Measurements from ENCODE around the gene ARSJ. TPM values are rescaled to one million over a fixed set of nuclear protein-coding genes. Genes with fewer than 3 reads are reported as not detected.

ARSJ gene
- total RNA-seq, 4 donors from 2014 or later = 1.8 to 5.2 (median 2.8) TPM

GRCh38 chr4:113979905-113980615 lies 613 bp upstream of the ARSJ start:
- H3K9me3 ChIP-seq = no peaks in the 10 kb centered on the region
- H3K36me3 ChIP-seq = no peaks in the 10 kb centered on the region
- intact Hi-C loops (cut with DNase I; ENCODE audit: low total_unique reads) = loop anchor here (10.0 kb wide), 2 partner anchors 215 to 585 kb away; partner anchors contain the start of gene CAMK2D
- peak overlapping the region; percentile 80 to 86 (median 84) for H3K27ac ChIP-seq
- H3K4me3 ChIP-seq = peak overlapping the region; percentile 49 to 81 (median 63)
- in situ Hi-C loops (cut with MboI; ENCODE audit: low pct_ligation_motif_present in 1 of 4, low pct_unique_long_range_greater_than_20kb in 1 of 4, low sequenced_read_pairs in 3 of 4) = no loop called here
- TF ChIP-seq, protein P1, sequence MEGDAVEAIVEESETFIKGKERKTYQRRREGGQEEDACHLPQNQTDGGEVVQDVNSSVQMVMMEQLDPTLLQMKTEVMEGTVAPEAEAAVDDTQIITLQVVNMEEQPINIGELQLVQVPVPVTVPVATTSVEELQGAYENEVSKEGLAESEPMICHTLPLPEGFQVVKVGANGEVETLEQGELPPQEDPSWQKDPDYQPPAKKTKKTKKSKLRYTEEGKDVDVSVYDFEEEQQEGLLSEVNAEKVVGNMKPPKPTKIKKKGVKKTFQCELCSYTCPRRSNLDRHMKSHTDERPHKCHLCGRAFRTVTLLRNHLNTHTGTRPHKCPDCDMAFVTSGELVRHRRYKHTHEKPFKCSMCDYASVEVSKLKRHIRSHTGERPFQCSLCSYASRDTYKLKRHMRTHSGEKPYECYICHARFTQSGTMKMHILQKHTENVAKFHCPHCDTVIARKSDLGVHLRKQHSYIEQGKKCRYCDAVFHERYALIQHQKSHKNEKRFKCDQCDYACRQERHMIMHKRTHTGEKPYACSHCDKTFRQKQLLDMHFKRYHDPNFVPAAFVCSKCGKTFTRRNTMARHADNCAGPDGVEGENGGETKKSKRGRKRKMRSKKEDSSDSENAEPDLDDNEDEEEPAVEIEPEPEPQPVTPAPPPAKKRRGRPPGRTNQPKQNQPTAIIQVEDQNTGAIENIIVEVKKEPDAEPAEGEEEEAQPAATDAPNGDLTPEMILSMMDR (IDR thresholded peaks at IDR 0.05) = no peak
- no peak for TF ChIP-seq POLR2A (IDR thresholded peaks at IDR 0.05)
- 8 to 12% methylated on average over 6 to 17 of the region's 17 CpGs for WGBS, 2 donors (ENCODE audit: low coverage in 1 of 2)
- H3K27me3 ChIP-seq = peaks cover 3% of the 10 kb centered on the region
- peaks cover 0 to 20% (median 0%) of the 10 kb centered on the region in 4 donors for H3K4me1 ChIP-seq
- no peak for DNase-seq

DNA sequence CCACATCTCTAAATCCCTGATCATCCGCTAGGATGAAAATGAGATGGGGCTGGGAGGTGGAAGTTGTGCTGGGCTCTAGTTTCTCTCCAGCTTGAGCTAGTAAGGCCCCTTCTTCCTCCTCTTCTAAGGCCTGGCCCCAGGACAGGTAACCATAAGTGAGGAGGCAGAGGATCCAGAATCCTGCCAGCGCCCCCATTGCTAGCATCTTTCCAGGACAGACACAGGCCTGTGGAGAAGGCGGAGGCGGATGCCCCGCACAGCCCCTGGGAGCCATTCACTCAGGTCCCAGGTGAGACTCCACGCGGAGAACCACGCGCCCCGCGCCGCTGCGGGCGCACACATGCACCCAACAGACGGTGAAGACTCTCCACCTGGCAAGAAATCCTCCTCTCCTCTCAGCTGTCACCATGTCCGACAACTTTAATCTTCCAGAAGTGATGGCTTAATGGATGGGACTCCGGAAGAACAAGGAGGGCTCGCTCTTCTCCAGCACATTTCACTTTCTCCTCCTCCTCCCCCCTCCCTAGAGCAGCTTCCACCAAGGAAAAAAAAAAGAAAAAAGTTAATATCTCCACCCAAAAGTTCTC lies 793 bp downstream of the ARSJ start:
- H3K36me3 ChIP-seq = no peaks in the 10 kb centered on the region
- H3K27ac ChIP-seq = peak overlapping the region; percentile 80 to 86 (median 84)
- DNase-seq = no peak
- in situ Hi-C loops (cut with MboI; ENCODE audit: low pct_ligation_motif_present in 1 of 4, low pct_unique_long_range_greater_than_20kb in 1 of 4, low sequenced_read_pairs in 3 of 4) (no loop called here), intact Hi-C loops (cut with DNase I; ENCODE audit: low total_unique reads) (loop anchor here (10.0 kb wide), 1 partner anchor 584 kb away; no protein-coding TSS in a partner anchor)
- H3K4me3 ChIP-seq = peak overlapping the region; percentile 49 to 81 (median 63)
- 60 to 75% methylated on average over 1 to 18 of the region's 18 CpGs for WGBS, 2 donors (ENCODE audit: low coverage in 1 of 2)
- H3K9me3 ChIP-seq = no peaks in the 10 kb centered on the region
- TF ChIP-seq POLR2A (IDR thresholded peaks at IDR 0.05) (no peak), POLR2AphosphoS5 (IDR thresholded peaks at IDR 0.05) (no peak), EP300 (IDR thresholded peaks at IDR 0.05; ENCODE audit: low read depth) (no peak)
- TF ChIP-seq, protein P1 (IDR thresholded peaks at IDR 0.05) = no peak
- H3K27me3 ChIP-seq = peaks cover 3% of the 10 kb centered on the region
- peaks cover 0 to 20% (median 0%) of the 10 kb centered on the region in 4 donors for H3K4me1 ChIP-seq

DNA sequence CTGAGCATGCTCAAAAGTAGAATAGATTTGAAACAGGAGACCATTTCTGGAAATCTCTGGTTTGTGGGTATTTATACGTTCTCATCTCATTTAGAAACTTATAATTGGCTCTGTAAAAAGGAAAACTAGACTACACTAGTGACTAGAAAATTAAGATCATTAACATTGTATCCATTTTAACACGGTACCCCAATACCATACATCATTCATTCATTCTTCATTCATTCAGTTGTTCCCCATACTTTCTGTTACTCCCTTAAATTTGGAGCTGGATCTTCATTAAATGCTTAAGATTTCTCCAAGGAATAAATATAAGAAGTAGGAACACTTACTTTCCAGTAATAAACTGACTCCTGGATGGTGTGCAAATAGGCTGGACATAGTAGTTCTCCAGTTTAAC lies 1.3 kb downstream of the ARSJ start:
- in situ Hi-C loops (cut with MboI; ENCODE audit: low pct_ligation_motif_present in 1 of 4, low pct_unique_long_range_greater_than_20kb in 1 of 4, low sequenced_read_pairs in 3 of 4) = no loop called here
- Histone ChIP-seq H3K4me1 (peaks cover 0 to 20% (median 0%) of the 10 kb centered on the region in 4 donors), H3K36me3 (no peaks in the 10 kb centered on the region), H3K27me3 (peaks cover 1% of the 10 kb centered on the region), H3K27ac (peak overlapping the region; percentile 10 to 86 (median 82)), H3K4me3 (peak overlapping the region in 3 of 4 donors; percentile 49 to 81 (median 68)), H3K9me3 (no peaks in the 10 kb centered on the region)
- WGBS, 2 donors (ENCODE audit: low coverage in 1 of 2) = 65 to 71% methylated on average over 2 of the region's 2 CpGs
- TF ChIP-seq POLR2A (IDR thresholded peaks at IDR 0.05) (no peak), EP300 (IDR thresholded peaks at IDR 0.05; ENCODE audit: low read depth) (no peak), POLR2AphosphoS5 (IDR thresholded peaks at IDR 0.05) (no peak)
- TF ChIP-seq, protein P1 (IDR thresholded peaks at IDR 0.05) = no peak
- no peak for DNase-seq
- intact Hi-C loops (cut with DNase I; ENCODE audit: low total_unique reads) = loop anchor here (10.0 kb wide), 1 partner anchor 583 kb away; no protein-coding TSS in a partner anchor

- peak overlapping the region; percentile 10 to 86 (median 82) for H3K27ac ChIP-seq
- H3K4me3 ChIP-seq = peak overlapping the region in 3 of 4 donors; percentile 5 to 29 (median 6)
- in situ Hi-C loops (cut with MboI; ENCODE audit: low pct_ligation_motif_present in 1 of 4, low pct_unique_long_range_greater_than_20kb in 1 of 4, low sequenced_read_pairs in 3 of 4) = no loop called here
- WGBS, 2 donors (ENCODE audit: low coverage in 1 of 2) = 44 to 48% methylated on average over 1 of the region's 1 CpG
- no peak for DNase-seq
- H3K36me3 ChIP-seq = no peaks in the 10 kb centered on the region
- H3K9me3 ChIP-seq = no peaks in the 10 kb centered on the region
- no peaks in the 10 kb centered on the region for H3K27me3 ChIP-seq
- intact Hi-C loops (cut with DNase I; ENCODE audit: low total_unique reads) = loop anchor here (10.0 kb wide), 1 partner anchor 583 kb away; no protein-coding TSS in a partner anchor
- peaks cover 0 to 20% (median 0%) of the 10 kb centered on the region in 4 donors for H3K4me1 ChIP-seq
- TF ChIP-seq POLR2A (IDR thresholded peaks at IDR 0.05) (no peak), EP300 (IDR thresholded peaks at IDR 0.05; ENCODE audit: low read depth) (no peak), POLR2AphosphoS5 (IDR thresholded peaks at IDR 0.05) (no peak)
- TF ChIP-seq, protein P1 (IDR thresholded peaks at IDR 0.05) = no peak
Observed at GRCh38 chr4:113977526-113977855, 2.0 kb downstream of the ARSJ start.
